Keratinocyte (primary cell): ENCODE results near the gene KDSR. TPM values are rescaled to one million over a fixed set of nuclear protein-coding genes. Genes with fewer than 3 reads are reported as not detected.

Source experiments
- DNase-seq: peaks from one replicate; pipeline ENCODE4 v3.0.0-alpha.2; 2011; ENCODE audit warnings: low read depth, missing footprints, low spot score
- FAIRE-seq: peaks from 2 replicates; lab custom pipeline; 2011; peaks lifted over from hg19 to GRCh38; lab: Jason Lieb, UNC
- H2AFZ ChIP-seq: 2 replicates; pipeline ENCODE4 v1.6.0; 2012; ENCODE audit warnings: low read length, control low read depth, inconsistent platforms; ENCODE audit not compliant: control insufficient read depth
- H3K27ac ChIP-seq: 2 replicates; pipeline ENCODE4 v1.5.1; 2011; ENCODE audit warnings: low read length; ENCODE audit not compliant: control insufficient read depth, insufficient read depth
- H3K27me3 ChIP-seq: 3 replicates; pipeline ENCODE4 v1.6.0; 2011; ENCODE audit warnings: low read length; ENCODE audit not compliant: control insufficient read depth, insufficient read depth; ENCODE audit errors: extremely low read depth
- H3K36me3 ChIP-seq, 2 experiments: 2 replicates in 1 of 2; 3 replicates in 1 of 2; pipeline ENCODE4 v1.5.1; 2011; ENCODE audit warnings: low read length in 2 of 2, mild to moderate bottlenecking in 1 of 2; ENCODE audit not compliant: control insufficient read depth in 2 of 2, insufficient read depth in 2 of 2; ENCODE audit errors: extremely low read depth in 1 of 2
- H3K4me1 ChIP-seq: 3 replicates; pipeline ENCODE4 v1.5.1; 2011; ENCODE audit warnings: low read length; ENCODE audit not compliant: control insufficient read depth, insufficient read depth; ENCODE audit errors: extremely low read depth
- H3K4me2 ChIP-seq: 3 replicates; pipeline ENCODE4 v1.6.0; 2011; ENCODE audit warnings: low read depth, low read length; ENCODE audit not compliant: control insufficient read depth, insufficient read depth; ENCODE audit errors: extremely low read depth
- H3K4me3 ChIP-seq, 3 experiments: fragments of 200-600 bp in 1 of 3; sonication (generic) in 1 of 3; 2 replicates in 2 of 3; 3 replicates in 1 of 3; pipeline ENCODE4 v1.5.1; 2011 to 2016; ENCODE audit warnings: low read length in 3 of 3, mild to moderate bottlenecking in 3 of 3, control low read depth in 2 of 3, inconsistent platforms in 1 of 3, low read depth in 1 of 3, mixed read lengths in 1 of 3, mixed run types in 1 of 3, moderate library complexity in 1 of 3; ENCODE audit not compliant: control insufficient read depth in 2 of 3, insufficient read depth in 2 of 3; ENCODE audit errors: extremely low read depth in 1 of 3
- H3K79me2 ChIP-seq: 2 replicates; pipeline ENCODE4 v1.6.0; 2012; ENCODE audit warnings: low read length; ENCODE audit not compliant: control insufficient read depth, insufficient read depth
- H3K9ac ChIP-seq: 3 replicates; pipeline ENCODE4 v1.6.0; 2011; ENCODE audit warnings: low read length; ENCODE audit not compliant: control insufficient read depth, insufficient read depth; ENCODE audit errors: extremely low read depth
- H3K9me1 ChIP-seq: 3 replicates; pipeline ENCODE4 v1.6.0; 2011; ENCODE audit warnings: low read length; ENCODE audit not compliant: control insufficient read depth, insufficient read depth; ENCODE audit errors: extremely low read depth
- H3K9me3 ChIP-seq: 2 replicates; pipeline ENCODE4 v1.5.1; 2012; ENCODE audit warnings: low read depth, low read length; ENCODE audit not compliant: control insufficient read depth
- H4K20me1 ChIP-seq: 3 replicates; pipeline ENCODE4 v1.6.0; 2011; ENCODE audit warnings: low read length; ENCODE audit not compliant: control insufficient read depth, insufficient read depth; ENCODE audit errors: extremely low read depth
- CTCF ChIP-seq, 3 experiments: IDR thresholded peaks in 1 of 3; conservative IDR thresholded peaks in 1 of 3; optimal IDR thresholded peaks in 1 of 3; 2 replicates in 2 of 3; 3 replicates in 1 of 3; pipeline versions ENCODE3 to v1.5.1; 2011; ENCODE audit warnings: low read length in 3 of 3, mild to moderate bottlenecking in 3 of 3, moderate library complexity in 2 of 3, control low read depth in 1 of 3, inconsistent platforms in 1 of 3; ENCODE audit not compliant: insufficient read depth in 2 of 3; ENCODE audit errors: extremely low read depth in 1 of 3
- EZH2 ChIP-seq: IDR thresholded peaks from one replicate; pipeline ENCODE4 v1.6.1; 2012; ENCODE audit warnings: inconsistent platforms, mild to moderate bottlenecking, low read length, moderate library complexity
- dilution Hi-C: fragments of 300-500 bp; cut with MboI; formaldehyde crosslinking; loops from one replicate; pipeline ENCODE4 v1.7.0; 2020; ENCODE audit warnings: low sequenced_read_pairs; ENCODE audit not compliant: extremely low pct_ligation_motif_present
- polyA plus RNA-seq, 5 experiments: library from polyadenylated mRNA; depleted of rRNA in 3 of 5; stranded (reverse) in 3 of 5; stranded (forward) in 1 of 5; unstranded in 1 of 5; fragments of >200 nt; gene quantifications; 1 replicate in 1 of 5; 2 replicates in 3 of 5; 3 replicates in 1 of 5; pipeline versions ENCODE4 v1.2.1 to v1.2.3, GENCODE V29; 2011 to 2012; ENCODE audit warnings: missing spikeins in 2 of 5, low read depth in 1 of 5, low replicate concordance in 1 of 5

Gene KDSR
- polyA plus RNA-seq, 1 donor (not counting 4 experiments of a cell fraction or from before 2014, with no cell fraction given): 68.6 TPM

DNA sequence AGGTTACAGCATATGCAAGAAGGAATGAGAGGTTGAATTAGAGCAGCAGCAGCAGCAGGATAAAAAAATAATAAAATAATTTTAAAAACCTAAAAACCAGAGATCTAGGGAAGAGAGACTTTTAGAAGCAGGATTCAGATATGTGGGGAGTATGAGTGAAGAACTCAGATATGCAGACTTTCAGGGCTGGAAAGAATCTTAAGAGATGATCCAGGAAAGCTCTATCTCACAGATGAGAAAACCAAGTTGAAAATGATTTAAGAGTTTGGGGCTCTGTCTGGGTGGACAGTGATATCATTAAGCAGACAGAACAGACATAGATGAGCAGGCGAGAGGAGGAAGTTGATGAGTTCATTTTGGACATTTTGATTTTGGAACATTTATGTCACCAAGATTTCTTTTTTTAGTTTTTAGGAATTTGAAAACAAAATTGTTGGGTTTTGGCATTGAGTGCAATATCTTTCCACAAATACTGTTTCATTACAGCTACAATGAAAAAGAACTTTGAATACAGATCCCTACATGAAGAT, 79.2 kb downstream of the KDSR start:
- TF ChIP-seq CTCF (optimal IDR thresholded peaks at IDR 0.05 in 1 of 3, IDR thresholded peaks at IDR 0.05 in 1 of 3, conservative IDR thresholded peaks at IDR 0.05 in 1 of 3; ENCODE audit: extremely low read depth in 1 of 3, insufficient read depth in 2 of 3, low read length in 3 of 3) (no peak), EZH2 (no peak)
- FAIRE-seq (no peak), DNase-seq (no peak)
- dilution Hi-C loops: no loop called here
- no peaks in the 10 kb centered on the region for H3K27me3 ChIP-seq
- H2AFZ ChIP-seq: no peak overlapping the region
- no peak overlapping the region for H3K4me2 ChIP-seq
- no peak overlapping the region for H3K9ac ChIP-seq
- H3K27ac ChIP-seq: no peak overlapping the region
- H3K9me3 ChIP-seq: no peaks in the 10 kb centered on the region
- no peaks in the 10 kb centered on the region for H3K36me3 ChIP-seq
- no peaks in the 10 kb centered on the region for H3K79me2 ChIP-seq
- no peaks in the 10 kb centered on the region for H4K20me1 ChIP-seq
- H3K4me1 ChIP-seq: no peaks in the 10 kb centered on the region
- no peak overlapping the region for H3K4me3 ChIP-seq
- H3K9me1 ChIP-seq: no peaks in the 10 kb centered on the region

GRCh38 chr18:63286926-63287325, 80.1 kb downstream of the KDSR start:
- no peak for DNase-seq
- Histone ChIP-seq H3K4me1 (no peaks in the 10 kb centered on the region), H4K20me1 (no peaks in the 10 kb centered on the region), H3K27ac (no peak overlapping the region), H3K9ac (no peak overlapping the region), H2AFZ (no peak overlapping the region), H3K27me3 (no peaks in the 10 kb centered on the region), H3K4me3 (no peak overlapping the region), H3K9me3 (no peaks in the 10 kb centered on the region), H3K4me2 (no peak overlapping the region), H3K79me2 (no peaks in the 10 kb centered on the region), H3K36me3 (no peaks in the 10 kb centered on the region), H3K9me1 (no peaks in the 10 kb centered on the region)
- no peak for TF ChIP-seq EZH2
- TF ChIP-seq CTCF (optimal IDR thresholded peaks at IDR 0.05 in 1 of 3, IDR thresholded peaks at IDR 0.05 in 1 of 3, conservative IDR thresholded peaks at IDR 0.05 in 1 of 3; ENCODE audit: extremely low read depth in 1 of 3, insufficient read depth in 2 of 3, low read length in 3 of 3): no peak
- no peak for FAIRE-seq
- dilution Hi-C loops: no loop called here
